ENCODE results near the gene CHRM4. TPM values are rescaled to one million over a fixed set of nuclear protein-coding genes. Genes with fewer than 3 reads are reported as not detected.
A peak's percentile ranks its signal among the peaks of the same experiment; 100 is the strongest.

CHRM4 gene
- total and polyA plus RNA-seq, 2 of the 13 experiments (the other 11 are each of a cell fraction or from before 2014, with no cell fraction given), result 0.13 to 0.21 TPM

GRCh38 chr11:46380340-46381047 lies 11.1 kb downstream of the CHRM4 start (continued):
- TF ChIP-seq THAP9 (CRISPR knock-in tag; IDR thresholded peaks at IDR 0.05; ENCODE audit: borderline replicate concordance) (0 out of 2 replicates have a peak, but pooled peaks have one; percentile 60), NFAT5 (CRISPR knock-in tag; IDR thresholded peaks at IDR 0.05) (no peak), ZNF556 (CRISPR knock-in tag; IDR thresholded peaks at IDR 0.05; ENCODE audit: borderline replicate concordance) (no peak), U2AF1 (optimal IDR thresholded peaks at IDR 0.05; ENCODE audit: low read depth, low read length) (no peak), ZNF230 (CRISPR knock-in tag; IDR thresholded peaks at IDR 0.05) (no peak), ZNF501 (CRISPR knock-in tag; IDR thresholded peaks at IDR 0.05) (peak; percentile 69; the same call in 1 of the 2 replicates), SRSF4 (IDR thresholded peaks at IDR 0.05; ENCODE audit: low read depth, low read length, poor library complexity, severe bottlenecking) (no peak), RARA (CRISPR knock-in tag; IDR thresholded peaks at IDR 0.05) (no peak; the same call in 1 of the 2 replicates), TSC22D2 (CRISPR knock-in tag; IDR thresholded peaks at IDR 0.05; ENCODE audit: borderline replicate concordance) (no peak), TBP (CRISPR knock-in tag; IDR thresholded peaks at IDR 0.05) (no peak), JARID2 (CRISPR knock-in tag; IDR thresholded peaks at IDR 0.05; ENCODE audit: insufficient replicate concordance) (no peak), ISL2 (CRISPR knock-in tag; IDR thresholded peaks at IDR 0.05) (no peak; the same call in 1 of the 2 replicates), KDM2A (CRISPR knock-in tag; IDR thresholded peaks at IDR 0.05; ENCODE audit: borderline replicate concordance, low read depth) (peak; percentile 83; the same call in 1 of the 2 replicates), ZFP82 (CRISPR knock-in tag; IDR thresholded peaks at IDR 0.05; ENCODE audit: borderline replicate concordance) (no peak), NFIC (IDR thresholded peaks at IDR 0.05; ENCODE audit: low read length) (no peak), SIN3B (IDR thresholded peaks at IDR 0.05; ENCODE audit: low read length) (no peak), PITX1 (CRISPR knock-in tag; IDR thresholded peaks at IDR 0.05) (no peak), ZNF619 (CRISPR knock-in tag; IDR thresholded peaks at IDR 0.05) (no peak), TARDBP (CRISPR knock-in tag; IDR thresholded peaks at IDR 0.05) (0 out of 2 replicates have a peak, but pooled peaks have one; percentile 28), ZNF20 (CRISPR knock-in tag; IDR thresholded peaks at IDR 0.05) (no peak), SMARCE1 (IDR thresholded peaks at IDR 0.05; ENCODE audit: borderline replicate concordance) (no peak), ZFX (CRISPR knock-in tag; IDR thresholded peaks at IDR 0.05; ENCODE audit: low read depth) (peak; percentile 71)
- TF ChIP-seq, protein P1, sequence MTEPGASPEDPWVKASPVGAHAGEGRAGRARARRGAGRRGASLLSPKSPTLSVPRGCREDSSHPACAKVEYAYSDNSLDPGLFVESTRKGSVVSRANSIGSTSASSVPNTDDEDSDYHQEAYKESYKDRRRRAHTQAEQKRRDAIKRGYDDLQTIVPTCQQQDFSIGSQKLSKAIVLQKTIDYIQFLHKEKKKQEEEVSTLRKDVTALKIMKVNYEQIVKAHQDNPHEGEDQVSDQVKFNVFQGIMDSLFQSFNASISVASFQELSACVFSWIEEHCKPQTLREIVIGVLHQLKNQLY (CRISPR knock-in tag; IDR thresholded peaks at IDR 0.05), result no peak
